Heart right ventricle (tissue), 16 donors: ENCODE data around the gene GSS. TPM values are rescaled to one million over a fixed set of nuclear protein-coding genes. Genes with fewer than 3 reads are reported as not detected.
A peak's percentile ranks its signal among the peaks of the same experiment; 100 is the strongest.

Experiments
- ATAC-seq, 8 donors: fragments of 200-7000 bp; cut with Tn5 transposase; one replicate each; pipeline ENCODE4 v1.9.1; 2020; ENCODE audit warnings: mild to moderate bottlenecking in 8 of 8, moderate library complexity in 8 of 8, moderate number of reproducible peaks in 1 of 8
- DNase-seq, 2 donors: peaks; one replicate each; pipeline ENCODE4 v3.0.0-alpha.2; 2020
- H3K27ac ChIP-seq, 10 donors: fragments of 200-600 bp; sonication (generic) in 2 of 10; one replicate each; pipeline versions ENCODE4 v1.5.0 to v1.8.0; 2020 to 2022; ENCODE audit warnings: mild to moderate bottlenecking in 3 of 10
- H3K27me3 ChIP-seq, 7 donors: fragments of 200-600 bp; one replicate each; pipeline ENCODE4 v1.8.0; 2021 to 2022; ENCODE audit warnings: mild to moderate bottlenecking in 2 of 7
- H3K36me3 ChIP-seq, 9 donors: fragments of 200-600 bp; sonication (generic) in 1 of 9; one replicate each; pipeline versions ENCODE4 v1.5.0 to v1.8.0; 2020 to 2022; ENCODE audit warnings: mild to moderate bottlenecking in 2 of 9
- H3K4me1 ChIP-seq, 9 donors: fragments of 200-600 bp; sonication (generic) in 1 of 9; one replicate each; pipeline versions ENCODE4 v1.5.0 to v1.8.0; 2020 to 2022; ENCODE audit warnings: mild to moderate bottlenecking in 4 of 9
- H3K4me3 ChIP-seq, 10 donors: fragments of 200-600 bp; sonication (generic) in 2 of 10; one replicate each; pipeline versions ENCODE4 v1.5.0 to v1.8.0; 2020 to 2022; ENCODE audit warnings: mild to moderate bottlenecking in 7 of 10, moderate library complexity in 2 of 10
- H3K9me3 ChIP-seq, 11 donors: fragments of 200-600 bp in 10 of 11; sonication (generic) in 2 of 11; one replicate each; pipeline versions ENCODE4 v1.5.0 to v1.8.0; 2013 to 2022; ENCODE audit warnings: mild to moderate bottlenecking in 2 of 11, control low read depth in 1 of 11, moderate library complexity in 1 of 11
- CTCF ChIP-seq, 9 donors: fragments of 200-600 bp; sonication (generic) in 2 of 9; IDR thresholded peaks; one replicate each; pipeline versions ENCODE4 v1.5.0 to v1.8.0; 2021 to 2022; ENCODE audit warnings: antibody characterized with exemption in 9 of 9, mild to moderate bottlenecking in 5 of 9, moderate library complexity in 1 of 9
- WGBS, 2 donors: extraction: QIAGEN DNeasy Blood & Tissue Kit; methylation state at CpG; one replicate each; pipeline ENCODE4 v1.1.7; 2013; ENCODE audit warnings: inconsistent platforms in 1 of 2; 5-methylcytosine and 5-hydroxymethylcytosine counted together
- intact Hi-C, 10 donors: fragments of 100-400 bp; cut with DNase I; formaldehyde crosslinking; loops; one replicate each; pipeline versions ENCODE4 v1.11.1 to v1.14.2; 2022
- polyA plus RNA-seq, 2 donors: library from polyadenylated mRNA; stranded (reverse); fragments of 200-250 nt; gene quantifications; one replicate each; pipeline ENCODE4 v1.2.3, GENCODE V29; 2013
- total RNA-seq, 10 donors: library from RNA; stranded (reverse); fragmentation: NEBNext Ultra II Directional in 3 of 10; extraction: Animal tissue kit (Norgen Biotek cat#: 25700) in 3 of 10; gene quantifications; one replicate each; pipeline versions ENCODE4 v1.2.1 to v1.2.4, GENCODE V29; 2021 to 2023
- donor health status: Arrhythmogenic right ventricular cardiomyopathy.
- donor health status: ischemic (EF 13 %, LVEDD 7.1; RV severe dilation, severe dysfunction).
- donor health status: healthy with polysubstance abuse.
- donor health status: DM: no; HTN: yes; CAD: no.
- donor health status: DM: no; HTN: no; CAD: no.
- donor health status: ischemic (EF 25% LVEDD 6.9; RV normal size, moderate dysfunction).
- donor health status: ischemic (EF 25% LVEDD 5.7; RV mildly dilated, moderate dysfunction).
- donor health status: healthy.
- donor health status: DM: yes; HTN: yes; CAD: no.
- donor health status: Ischemic cardiomyopathy.
- donor health status: ischemic (EF 35%, LVEDD 5.7; RV mildly dilated, moderate dysfunction).
- donor health status: nonischemic (EF 11% LVEDD 7.7; RV severe dilation, severe dysfunction).
- donor health status: DM: yes; HTN: yes; CAD: no.
- donor health status: PGD.
- donor health status: ischemic (EF 29% LVEDD 5.4; RV normal size, mild dysfunction).
- donor health status: nonischemic (EF 23%, LVEDD 6.1; RV moderate dilation, normal function).

GSS gene
- total and polyA plus RNA-seq, 12 donors, result 20.0 to 60.4 (median 25.9) TPM

- no peak for TF ChIP-seq CTCF (IDR thresholded peaks at IDR 0.05)
- ATAC-seq (no peak), DNase-seq (no peak)
- peaks cover 3 to 49% (median 25%) of the 10 kb centered on the region in 9 donors for H3K4me1 ChIP-seq
- peak overlapping the region in 1 of 10 donors; percentile 86 for H3K27ac ChIP-seq
- H3K9me3 ChIP-seq, result no peaks in the 10 kb centered on the region
- intact Hi-C loops, result loop anchor here in 6 of 10 donors (1.0 to 5.0 kb wide), 5 partner anchors 82 to 136 kb away; partner anchors contain the start of genes GGT7 (in 3 of the 6) and TRPC4AP (in 1 of the 6)
- H3K4me3 ChIP-seq, result no peak overlapping the region
- no peaks in the 10 kb centered on the region for H3K27me3 ChIP-seq
- WGBS, 2 donors, result 91 to 92% methylated on average over 21 of the region's 21 CpGs
- H3K36me3 ChIP-seq, result no peaks in the 10 kb centered on the region
Observed at GRCh38 chr20:34956751-34957472, 1.3 kb upstream of the GSS start.

- peak in 3 of 9 donors; percentile 12 to 42 (median 28) for TF ChIP-seq CTCF (IDR thresholded peaks at IDR 0.05)
- H3K36me3 ChIP-seq, result peaks cover 0 to 8% (median 0%) of the 10 kb centered on the region in 9 donors
- WGBS, 2 donors, result 16 to 21% methylated on average over 6 of the region's 6 CpGs
- peak overlapping the region; percentile 77 to 98 (median 92) for H3K27ac ChIP-seq
- H3K27me3 ChIP-seq, result no peaks in the 10 kb centered on the region
- peaks cover 3 to 57% (median 27%) of the 10 kb centered on the region in 9 donors for H3K4me1 ChIP-seq
- DNase-seq, result no peak
- H3K4me3 ChIP-seq, result peak overlapping the region; percentile 33 to 76 (median 63)
- no peak for ATAC-seq
- no peaks in the 10 kb centered on the region for H3K9me3 ChIP-seq
- intact Hi-C loops, result loop anchor here in 6 of 10 donors (1.0 to 5.0 kb wide), 5 partner anchors 81 to 137 kb away; partner anchors contain the start of genes GGT7 (in 3 of the 6) and TRPC4AP (in 1 of the 6)
Observed at GRCh38 chr20:34956041-34956458, 444 bp upstream of the GSS start.

- DNase-seq, result peak in 1 of 2 donors; percentile 50
- Histone ChIP-seq H3K27ac (peak overlapping the region in 9 of 10 donors; percentile 77 to 98 (median 93)), H3K27me3 (no peaks in the 10 kb centered on the region), H3K9me3 (no peaks in the 10 kb centered on the region), H3K4me3 (peak overlapping the region; percentile 33 to 76 (median 63)), H3K4me1 (peaks cover 0 to 46% (median 23%) of the 10 kb centered on the region in 9 donors), H3K36me3 (peaks cover 0 to 20% (median 0%) of the 10 kb centered on the region in 9 donors)
- intact Hi-C loops, result loop anchor here in 7 of 10 donors (1.0 to 5.0 kb wide), 2 partner anchors 79 to 83 kb away; partner anchors contain the start of genes ACSS2 (in 5 of the 7) and GGT7 (in 2 of the 7)
- 3 to 6% methylated on average over 13 of the region's 13 CpGs for WGBS, 2 donors
- no peak for TF ChIP-seq CTCF (IDR thresholded peaks at IDR 0.05)
- peak in 6 of 8 donors; percentile 1 to 26 (median 6) for ATAC-seq
Observed at GRCh38 chr20:34954904-34955230, 739 bp downstream of the GSS start.

GRCh38 chr20:34953960-34954359, 1.6 kb downstream of the GSS start:
- intact Hi-C loops, result no loop called here
- WGBS, 2 donors, result 88 to 92% methylated on average over 7 of the region's 7 CpGs
- H3K36me3 ChIP-seq, result peaks cover 0 to 28% (median 0%) of the 10 kb centered on the region in 9 donors
- no peaks in the 10 kb centered on the region for H3K9me3 ChIP-seq
- DNase-seq, result no peak
- ATAC-seq, result no peak
- peaks cover 0 to 46% (median 23%) of the 10 kb centered on the region in 9 donors for H3K4me1 ChIP-seq
- TF ChIP-seq CTCF (IDR thresholded peaks at IDR 0.05), result no peak
- no peaks in the 10 kb centered on the region for H3K27me3 ChIP-seq
- peak overlapping the region in 6 of 10 donors; percentile 60 to 98 (median 94) for H3K27ac ChIP-seq
- no peak overlapping the region for H3K4me3 ChIP-seq
